Astrocyte of the spinal cord (primary cell): ENCODE results near the gene DAGLA.

ENCODE experiments used
- DNase-seq: peaks from one replicate; pipeline ENCODE4 v3.0.0; 2011; ENCODE audit warnings: low read depth, low spot score
- H3K4me3 ChIP-seq: 2 replicates; pipeline ENCODE4 v1.5.1; 2011; ENCODE audit warnings: low read depth, mild to moderate bottlenecking, low read length, moderate library complexity
- CTCF ChIP-seq: IDR thresholded peaks from 2 replicates; pipeline ENCODE4 v1.5.1; 2012; ENCODE audit warnings: low read depth, mild to moderate bottlenecking, low read length, inconsistent platforms
- in situ Hi-C: cut with HindIII; loops from 2 replicates; pipeline ENCODE4 v1.10.0; 2017; ENCODE audit warnings: low sequenced_read_pairs

DAGLA gene

GRCh38 chr11:61730240-61730994 lies 50.2 kb downstream of the DAGLA start:
- H3K4me3 ChIP-seq = no peak overlapping the region
- no peak for DNase-seq
- TF ChIP-seq CTCF = no peak
- in situ Hi-C loops = no loop called here

GRCh38 chr11:61731211-61731951 lies 51.2 kb downstream of the DAGLA start:
- H3K4me3 ChIP-seq = no peak overlapping the region
- DNase-seq = no peak
- no peak for TF ChIP-seq CTCF
- in situ Hi-C loops = no loop called here

- DNase-seq = no peak
- in situ Hi-C loops = no loop called here
Observed at GRCh38 chr11:61731952-61732675, 51.9 kb downstream of the DAGLA start.

GRCh38 chr11:61732705-61733104 lies 52.5 kb downstream of the DAGLA start:
- H3K4me3 ChIP-seq = no peak overlapping the region
- TF ChIP-seq CTCF = no peak
- in situ Hi-C loops = no loop called here
- DNase-seq = no peak

More at GRCh38 chr11:61731952-61732675, 51.9 kb downstream of the DAGLA start:
- H3K4me3 ChIP-seq = no peak overlapping the region
- TF ChIP-seq CTCF = no peak

GRCh38 chr11:61733120-61733978 lies 53.2 kb downstream of the DAGLA start:
- peak; percentile 100 for TF ChIP-seq CTCF
- in situ Hi-C loops = no loop called here
- no peak overlapping the region for H3K4me3 ChIP-seq

GRCh38 chr11:61734767-61735166 lies 54.6 kb downstream of the DAGLA start:
- no peak for TF ChIP-seq CTCF
- H3K4me3 ChIP-seq = no peak overlapping the region
- no peak for DNase-seq
- in situ Hi-C loops = no loop called here

More at GRCh38 chr11:61733120-61733978, 53.2 kb downstream of the DAGLA start:
- DNase-seq = peak; percentile 74
